Naive thymus-derived CD4-positive, alpha-beta T cell (primary cell): ENCODE measurements around the gene PIGQ. TPM values are rescaled to one million over a fixed set of nuclear protein-coding genes. Genes with fewer than 3 reads are reported as not detected.
A peak's percentile ranks its signal among the peaks of the same experiment; 100 is the strongest.

Experiments
- ATAC-seq: fragments of 150-1000 bp; cut with Tn5 transposase; 2 replicates; pipeline ENCODE4 v1.10.0; 2021; ENCODE audit warnings: mild to moderate bottlenecking, moderate library complexity
- CTCF ChIA-PET: fragments of 350-600 bp; sonication (Branson Sonifier 250); formaldehyde crosslinking; loops from one replicate; lab custom pipeline; 2021; ENCODE audit warnings: antibody characterized with exemption; lab: Charles Lee
- POLR2A ChIA-PET: fragments of 350-600 bp; sonication (Branson Sonifier 250); formaldehyde crosslinking; loops from one replicate; lab custom pipeline; 2021; ENCODE audit warnings: antibody characterized with exemption, inconsistent platforms; lab: Charles Lee
- DNase-seq, 9 donors: peaks; one replicate each; pipeline versions ENCODE4 v3.0.0 to v3.0.0-alpha.2; 2020 to 2022; ENCODE audit warnings: mixed read lengths in 1 of 9
- H3K27ac ChIP-seq: one replicate; pipeline ENCODE4 v1.7.0; 2013; ENCODE audit warnings: mild to moderate bottlenecking, low read depth, low read length, moderate library complexity
- H3K27me3 ChIP-seq, 2 donors: one replicate each; pipeline ENCODE4 v1.7.0; 2013; ENCODE audit warnings: low read length in 2 of 2, mild to moderate bottlenecking in 2 of 2, moderate library complexity in 2 of 2; ENCODE audit not compliant: control insufficient read depth in 2 of 2, insufficient read depth in 2 of 2
- H3K36me3 ChIP-seq, 3 experiments: 1 replicate in 2 of 3; 2 replicates in 1 of 3; pipeline ENCODE4 v1.7.0; 2013; ENCODE audit warnings: low read length in 3 of 3, mild to moderate bottlenecking in 3 of 3, moderate library complexity in 1 of 3; ENCODE audit not compliant: insufficient read depth in 3 of 3, control insufficient read depth in 2 of 3
- H3K4me1 ChIP-seq, 2 donors: one replicate each; pipeline ENCODE4 v1.7.0; 2013; ENCODE audit warnings: low read length in 2 of 2, mild to moderate bottlenecking in 2 of 2, moderate library complexity in 1 of 2; ENCODE audit not compliant: control insufficient read depth in 2 of 2, insufficient read depth in 2 of 2
- H3K4me3 ChIP-seq: 2 replicates; pipeline ENCODE4 v1.7.0; 2013; ENCODE audit warnings: mild to moderate bottlenecking, low read length
- H3K9me3 ChIP-seq, 3 experiments: 1 replicate in 2 of 3; 2 replicates in 1 of 3; pipeline ENCODE4 v1.7.0; 2013; ENCODE audit warnings: low read length in 3 of 3; ENCODE audit not compliant: control insufficient read depth in 2 of 3
- H3K27ac Mint-ChIP-seq, 9 donors: one replicate each; pipeline ENCODE4 v1.8.0; 2020 to 2022; ENCODE audit warnings: mixed read lengths in 9 of 9, mild to moderate bottlenecking in 8 of 9, moderate library complexity in 5 of 9, inconsistent platforms in 2 of 9
- H3K27me3 Mint-ChIP-seq, 5 donors: one replicate each; pipeline ENCODE4 v1.8.0; 2021 to 2022; ENCODE audit warnings: mixed read lengths in 5 of 5, mild to moderate bottlenecking in 1 of 5
- H3K36me3 Mint-ChIP-seq, 5 donors: one replicate each; pipeline ENCODE4 v1.8.0; 2020 to 2022; ENCODE audit warnings: mixed read lengths in 5 of 5, mild to moderate bottlenecking in 3 of 5, inconsistent platforms in 1 of 5
- H3K4me1 Mint-ChIP-seq, 7 donors: one replicate each; pipeline ENCODE4 v1.8.0; 2020 to 2022; ENCODE audit warnings: mixed read lengths in 7 of 7, mild to moderate bottlenecking in 3 of 7, inconsistent platforms in 1 of 7
- H3K4me3 Mint-ChIP-seq, 10 donors: one replicate each; pipeline ENCODE4 v1.8.0; 2020 to 2022; ENCODE audit warnings: mild to moderate bottlenecking in 10 of 10, mixed read lengths in 10 of 10, moderate library complexity in 6 of 10, inconsistent platforms in 2 of 10
- H3K9me3 Mint-ChIP-seq, 11 donors: one replicate each; pipeline ENCODE4 v1.8.0; 2020 to 2022; ENCODE audit warnings: mixed read lengths in 11 of 11, mild to moderate bottlenecking in 4 of 11, inconsistent platforms in 1 of 11, moderate library complexity in 1 of 11
- intact Hi-C, 2 donors: fragments of 100-400 bp; cut with micrococcal nuclease; formaldehyde crosslinking; loops; one replicate each; pipeline ENCODE4 v1.15.1; 2023
- polyA plus RNA-seq, 2 donors: library from polyadenylated mRNA; unstranded; fragments of 300-500 nt; fragmentation: Illumina TruSeq; gene quantifications; one replicate each; pipeline ENCODE4 v1.2.3, GENCODE V29; 2021
- total RNA-seq, 6 experiments: library from RNA in 5 of 6; stranded (reverse) in 5 of 6; gene quantifications; 1 replicate in 5 of 6; 2 replicates in 1 of 6; pipeline ENCODE4 v1.2.3 and lab custom pipeline; 2021 to 2026

The PIGQ gene
- total RNA-seq (10 to 100 TPM; 27.1 to 63.0 (median 45.1) TPM), polyA plus RNA-seq (10 to 100 TPM; 12.3 to 16.2 TPM), total RNA-seq (lab: John Stamatoyannopoulos, UW) (28.8 reads per million, percentile 59 among the genes with 10 or more reads in this experiment)

GRCh38 chr16:569445-570254, at the start of gene PIGQ:
PIGQ (plus strand) TSS chr16:569968; CDS start chr16:574075, 4,107 bp downstream.
- H3K4me1 Mint-ChIP-seq = peaks cover 15 to 39% (median 28%) of the 10 kb centered on the region in 7 donors
- H3K4me3 ChIP-seq = peak within 1 kb of the TSS; percentile 58
- peak within 1 kb of the TSS; percentile 81 to 96 (median 89) for H3K27ac Mint-ChIP-seq
- ATAC-seq (peak; percentile 79), DNase-seq (peak; percentile 47 to 80 (median 62))
- H3K9me3 Mint-ChIP-seq = peaks cover 0 to 4% (median 0%) of the 10 kb centered on the region in 11 donors
- H3K27me3 Mint-ChIP-seq = no peaks in the 10 kb centered on the region
- H3K9me3 ChIP-seq = no peaks in the 10 kb centered on the region
- H3K27ac ChIP-seq = peak within 1 kb of the TSS; percentile 89
- peaks cover 0 to 17% (median 0%) of the 10 kb centered on the region in 3 experiments for H3K36me3 ChIP-seq
- intact Hi-C loops = loop anchor here (1.0 to 5.0 kb wide), 6 partner anchors 20 to 167 kb away; partner anchors contain the start of genes METTL26 (in 2 of the 2), CAPN15 (in 1 of the 2) and DECR2 (in 1 of the 2)
- no peaks in the 10 kb centered on the region for H3K27me3 ChIP-seq
- H3K4me1 ChIP-seq = peaks cover 13 to 32% of the 10 kb centered on the region in 2 donors
- ChIA-PET POLR2A (interaction anchor here (1.0 to 3.8 kb wide), 5 partner anchors 18 to 111 kb away, joined by 3 to 19 read pairs (median 4); partner anchors contain the start of genes METTL26, RHOT2, STUB1 and WDR90), CTCF (no interaction called here)
- peak within 1 kb of the TSS; percentile 76 to 90 (median 85) for H3K4me3 Mint-ChIP-seq
- no peaks in the 10 kb centered on the region for H3K36me3 Mint-ChIP-seq

- ATAC-seq = no peak
- CTCF ChIA-PET = no interaction called here
These were observed 48.9 kb upstream of the PIGQ start for GRCh38 chr16:520847-521246.

GRCh38 chr16:521381-522210, 48.2 kb upstream of the PIGQ start:
- H3K36me3 Mint-ChIP-seq = peaks cover 0 to 2% (median 0%) of the 10 kb centered on the region in 5 donors
- no peak for ATAC-seq

More at GRCh38 chr16:520847-521246, 48.9 kb upstream of the PIGQ start:
- H3K4me1 Mint-ChIP-seq = peaks cover 6 to 11% (median 7%) of the 10 kb centered on the region in 7 donors
- no peak for DNase-seq
- no peak overlapping the region for H3K4me3 Mint-ChIP-seq
- H3K27ac ChIP-seq = no peak overlapping the region
- H3K27me3 ChIP-seq = no peaks in the 10 kb centered on the region
- intact Hi-C loops = no loop called here
- H3K4me1 ChIP-seq = peaks cover 2 to 8% of the 10 kb centered on the region in 2 donors
- H3K4me3 ChIP-seq = no peak overlapping the region
- POLR2A ChIA-PET = no interaction called here
- peaks cover 0 to 19% (median 3%) of the 10 kb centered on the region in 3 experiments for H3K36me3 ChIP-seq
- peaks cover 0 to 2% (median 0%) of the 10 kb centered on the region in 5 donors for H3K36me3 Mint-ChIP-seq
- no peaks in the 10 kb centered on the region for H3K9me3 ChIP-seq
- H3K27ac Mint-ChIP-seq = no peak overlapping the region
- no peaks in the 10 kb centered on the region for H3K27me3 Mint-ChIP-seq
- H3K9me3 Mint-ChIP-seq = no peaks in the 10 kb centered on the region

DNA sequence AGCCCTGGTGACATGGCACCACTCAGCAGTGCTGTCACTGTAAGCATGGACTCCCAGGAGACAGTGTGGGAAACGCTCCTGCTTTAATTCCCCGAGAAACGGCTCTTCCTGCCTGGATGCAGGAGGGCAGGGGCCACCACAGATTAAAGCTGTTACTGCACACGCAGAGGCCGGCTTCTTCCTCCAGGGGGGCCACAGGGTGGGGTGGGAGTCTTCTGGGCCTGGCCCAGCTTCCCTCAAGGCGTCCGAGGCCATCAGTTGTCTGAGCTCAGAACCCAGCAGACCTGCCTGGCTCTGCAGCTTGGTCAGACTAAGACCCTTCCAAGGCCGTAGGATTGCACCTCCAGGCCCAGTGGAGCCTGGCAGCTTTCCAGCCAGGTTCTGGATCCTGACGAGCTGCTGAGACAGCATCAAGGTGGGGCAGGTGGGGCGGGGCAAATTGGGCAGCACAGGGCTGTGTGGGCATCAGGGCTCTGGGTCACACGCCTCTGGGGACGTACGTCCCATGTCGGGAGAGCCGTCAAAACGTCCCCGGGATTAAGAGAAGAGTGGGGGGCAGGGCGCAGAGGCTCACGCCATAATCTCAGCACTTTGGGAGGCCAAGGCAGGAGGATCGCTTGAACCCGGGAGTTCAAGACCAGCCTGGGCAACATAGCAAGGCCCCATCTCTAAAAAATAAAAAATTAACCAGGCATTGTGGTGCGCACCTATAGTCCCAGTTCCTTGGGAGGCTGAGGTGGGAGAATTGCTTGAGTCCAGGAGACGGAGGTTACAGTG, 47.3 kb upstream of the PIGQ start:
- Histone ChIP-seq H3K4me3 (no peak overlapping the region), H3K9me3 (no peaks in the 10 kb centered on the region), H3K4me1 (peaks cover 11 to 17% of the 10 kb centered on the region in 2 donors), H3K27ac (no peak overlapping the region), H3K36me3 (peaks cover 0 to 19% (median 3%) of the 10 kb centered on the region in 3 experiments), H3K27me3 (no peaks in the 10 kb centered on the region)
- CTCF ChIA-PET = interaction anchor here (0.6 to 0.7 kb wide), 2 partner anchors 64 to 73 kb away, joined by 3 read pairs; no protein-coding TSS in a partner anchor
- H3K4me1 Mint-ChIP-seq = peaks cover 13 to 20% (median 14%) of the 10 kb centered on the region in 7 donors
- H3K9me3 Mint-ChIP-seq = no peaks in the 10 kb centered on the region
- intact Hi-C loops = no loop called here
- no peaks in the 10 kb centered on the region for H3K27me3 Mint-ChIP-seq
- POLR2A ChIA-PET = interaction anchor here (1.1 kb wide), 1 partner anchor 8 kb away, joined by 4 read pairs; no protein-coding TSS in a partner anchor
- no peak overlapping the region for H3K4me3 Mint-ChIP-seq
- peak overlapping the region in 2 of 9 donors; percentile 19 to 53 for H3K27ac Mint-ChIP-seq
- ATAC-seq (no peak), DNase-seq (no peak)
- H3K36me3 Mint-ChIP-seq = peaks cover 0 to 2% (median 0%) of the 10 kb centered on the region in 5 donors

More at GRCh38 chr16:521381-522210, 48.2 kb upstream of the PIGQ start:
- intact Hi-C loops = no loop called here
- CTCF ChIA-PET = no interaction called here
- no peak overlapping the region for H3K27ac ChIP-seq
- POLR2A ChIA-PET = interaction anchor here (1.1 kb wide), 1 partner anchor 9 kb away, joined by 4 read pairs; no protein-coding TSS in a partner anchor
- no peak overlapping the region for H3K27ac Mint-ChIP-seq
- no peaks in the 10 kb centered on the region for H3K27me3 Mint-ChIP-seq
- H3K27me3 ChIP-seq = no peaks in the 10 kb centered on the region
- H3K9me3 Mint-ChIP-seq = no peaks in the 10 kb centered on the region
- H3K4me1 ChIP-seq = peaks cover 10 to 16% of the 10 kb centered on the region in 2 donors
- H3K4me3 Mint-ChIP-seq = no peak overlapping the region
- no peak overlapping the region for H3K4me3 ChIP-seq
- peaks cover 11 to 17% (median 12%) of the 10 kb centered on the region in 7 donors for H3K4me1 Mint-ChIP-seq
- H3K9me3 ChIP-seq = no peaks in the 10 kb centered on the region
- no peak for DNase-seq
- peaks cover 0 to 19% (median 3%) of the 10 kb centered on the region in 3 experiments for H3K36me3 ChIP-seq

DNA sequence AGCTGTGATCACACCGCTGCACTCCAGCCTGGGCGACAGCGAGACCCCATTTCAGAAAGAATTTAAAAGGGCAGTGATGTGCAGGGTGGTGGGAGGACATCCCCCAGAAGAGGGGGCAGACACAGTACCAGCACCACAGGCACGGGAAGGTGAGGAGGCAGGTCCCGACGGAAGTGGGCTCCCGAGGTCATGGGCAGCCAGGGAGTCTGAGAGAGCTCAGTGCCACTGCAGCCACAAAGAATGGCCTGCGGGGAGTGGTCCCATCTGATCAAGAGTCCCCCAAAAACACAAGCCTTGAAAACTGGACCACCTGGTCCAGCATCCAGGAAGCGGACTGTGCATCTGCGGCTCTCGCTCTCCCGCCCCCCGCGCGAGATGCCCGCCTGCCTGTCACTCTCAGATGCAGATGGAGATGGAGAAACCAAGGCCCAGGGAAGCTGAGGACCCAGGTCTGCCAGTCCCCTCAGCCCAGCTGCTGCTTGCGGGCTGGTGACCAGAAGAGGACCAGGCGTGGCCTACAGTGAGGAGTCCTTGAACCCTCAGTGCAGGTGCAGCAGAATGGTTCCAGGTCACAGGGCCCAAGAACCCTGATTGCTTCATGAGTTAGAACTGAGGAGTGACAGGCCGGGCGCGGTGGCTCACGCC, 46.5 kb upstream of the PIGQ start:
- Histone ChIP-seq H3K4me1 (peaks cover 11 to 17% of the 10 kb centered on the region in 2 donors), H3K9me3 (no peaks in the 10 kb centered on the region), H3K36me3 (peaks cover 0 to 19% (median 3%) of the 10 kb centered on the region in 3 experiments), H3K27ac (no peak overlapping the region), H3K27me3 (no peaks in the 10 kb centered on the region), H3K4me3 (no peak overlapping the region)
- H3K9me3 Mint-ChIP-seq = no peaks in the 10 kb centered on the region
- DNase-seq (no peak), ATAC-seq (no peak)
- peak overlapping the region in 1 of 10 donors; percentile 5 for H3K4me3 Mint-ChIP-seq
- H3K36me3 Mint-ChIP-seq = peaks cover 0 to 2% (median 0%) of the 10 kb centered on the region in 5 donors
- intact Hi-C loops = no loop called here
- H3K4me1 Mint-ChIP-seq = peaks cover 13 to 20% (median 14%) of the 10 kb centered on the region in 7 donors
- H3K27me3 Mint-ChIP-seq = no peaks in the 10 kb centered on the region
- POLR2A ChIA-PET = interaction anchor here (1.1 kb wide), 1 partner anchor 8 kb away, joined by 4 read pairs; no protein-coding TSS in a partner anchor
- CTCF ChIA-PET = no interaction called here
- H3K27ac Mint-ChIP-seq = peak overlapping the region in 3 of 9 donors; percentile 38 to 64 (median 53)
